Stimulated activated CD4-positive, alpha-beta T cell treated with anti-CD3 and anti-CD28 coated beads, Interleukin-4, amount 100 ng/mL, for 1 hour (primary cell): Measurements from ENCODE around the gene ZRANB2.
A peak's percentile ranks its signal among the peaks of the same experiment; 100 is the strongest.

Experiments
- DNase-seq: peaks from one replicate; pipeline ENCODE4 v3.0.0-alpha.2; 2020

Gene ZRANB2

DNA sequence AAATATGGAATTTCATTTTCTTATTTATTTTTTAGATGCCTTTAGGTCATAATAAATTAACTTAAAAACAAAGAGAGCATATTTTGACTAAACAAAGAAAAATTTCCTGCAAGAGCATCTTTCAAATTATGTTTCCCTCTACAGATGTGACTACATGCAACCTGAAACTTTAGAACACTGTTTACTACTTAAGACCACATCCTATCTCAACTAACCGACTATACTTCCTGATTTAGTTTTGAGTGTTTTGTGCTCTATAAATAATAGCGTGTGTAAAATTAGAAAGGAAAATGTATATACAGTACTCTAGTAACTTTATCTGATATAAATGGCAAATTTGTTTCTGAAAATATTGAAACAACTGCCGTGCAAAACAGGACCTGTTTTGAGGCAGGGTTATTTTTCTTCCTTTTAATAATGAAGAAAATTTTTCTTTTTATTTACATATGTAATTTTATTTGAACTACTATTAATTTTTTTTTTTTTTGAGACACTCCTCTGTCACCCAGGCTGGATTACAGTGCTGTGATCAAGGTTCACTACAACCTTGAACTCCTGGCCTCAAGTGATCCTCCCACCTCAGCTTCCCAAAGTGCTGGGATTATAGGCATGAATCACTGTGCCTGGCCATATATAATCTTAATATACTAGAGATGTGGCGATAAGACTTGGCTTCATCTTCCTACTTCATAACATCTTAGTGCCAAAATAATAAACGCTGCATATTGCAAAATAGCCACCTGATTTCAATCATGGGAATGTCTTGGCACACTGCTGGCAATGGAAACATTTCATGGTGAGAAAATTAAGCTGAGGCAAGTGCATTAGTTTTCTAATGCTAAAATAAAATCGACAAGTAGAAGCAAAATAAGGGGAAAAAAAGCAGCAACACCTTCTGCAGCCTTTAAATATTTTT lies 12.3 kb downstream of the ZRANB2 start:
- DNase-seq, result no peak

DNA sequence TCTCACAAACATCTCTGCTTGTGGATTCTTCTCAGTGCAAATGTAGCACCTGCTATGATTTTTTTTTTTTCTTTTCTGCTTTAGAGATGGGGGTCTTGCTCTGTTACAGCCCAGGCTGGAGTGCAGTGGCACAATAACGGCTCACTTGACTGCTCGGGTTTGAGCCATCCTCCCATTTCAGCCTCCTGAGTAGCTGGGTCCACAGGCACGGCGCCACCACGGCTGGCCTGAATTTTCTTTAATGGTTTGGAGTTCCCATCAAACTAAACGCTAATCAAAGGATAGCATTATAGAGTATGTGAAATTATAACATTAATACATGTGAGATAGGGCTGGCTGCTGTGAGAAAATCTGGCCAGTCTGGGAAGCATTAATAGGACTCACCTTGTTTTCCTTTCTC lies 26.0 kb downstream of the ZRANB2 start:
- DNase-seq, result no peak

DNA sequence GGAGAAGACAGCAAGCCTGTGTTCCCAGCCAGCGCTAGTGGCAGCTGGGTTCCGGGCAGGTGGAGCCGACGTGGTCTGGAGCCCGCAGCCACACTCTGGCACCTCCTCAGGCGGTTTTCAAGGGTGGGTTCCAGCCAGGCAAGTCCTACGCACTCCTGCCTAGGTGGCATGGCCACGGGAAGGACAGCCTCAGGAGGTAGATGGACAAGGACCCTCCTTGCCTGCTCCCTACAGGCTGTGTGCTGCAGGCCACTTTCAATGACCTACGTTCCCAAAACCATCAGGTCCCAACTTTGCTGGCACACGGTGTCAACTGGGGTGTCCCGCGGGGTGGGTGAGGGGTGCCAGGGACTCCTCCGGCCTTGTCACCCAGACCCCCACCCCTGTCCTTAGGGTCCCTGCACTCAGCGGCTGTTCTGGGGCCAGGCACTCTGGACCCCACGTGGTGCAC lies 26.5 kb downstream of the ZRANB2 start:
- peak; percentile 11 for DNase-seq

DNA sequence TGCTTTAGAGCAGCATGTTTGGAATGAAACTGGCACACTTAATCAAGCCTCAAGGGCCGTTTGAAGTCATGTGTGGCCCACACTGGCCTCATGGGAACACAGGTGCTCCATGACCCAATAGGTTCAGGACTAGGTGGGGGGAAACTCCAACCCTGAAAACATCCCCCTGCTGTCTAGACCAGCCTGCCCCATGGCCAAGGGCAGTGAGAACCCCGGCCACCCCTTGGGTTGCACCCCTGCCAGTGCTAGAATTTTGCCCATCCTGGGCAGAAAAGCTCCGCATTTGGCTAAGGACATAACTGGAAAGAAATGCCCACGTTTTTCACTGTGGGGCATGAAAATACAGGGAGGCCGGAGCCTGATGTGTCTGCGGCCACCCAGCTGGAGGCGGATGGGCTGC lies 27.1 kb downstream of the ZRANB2 start:
- DNase-seq, result no peak

DNA sequence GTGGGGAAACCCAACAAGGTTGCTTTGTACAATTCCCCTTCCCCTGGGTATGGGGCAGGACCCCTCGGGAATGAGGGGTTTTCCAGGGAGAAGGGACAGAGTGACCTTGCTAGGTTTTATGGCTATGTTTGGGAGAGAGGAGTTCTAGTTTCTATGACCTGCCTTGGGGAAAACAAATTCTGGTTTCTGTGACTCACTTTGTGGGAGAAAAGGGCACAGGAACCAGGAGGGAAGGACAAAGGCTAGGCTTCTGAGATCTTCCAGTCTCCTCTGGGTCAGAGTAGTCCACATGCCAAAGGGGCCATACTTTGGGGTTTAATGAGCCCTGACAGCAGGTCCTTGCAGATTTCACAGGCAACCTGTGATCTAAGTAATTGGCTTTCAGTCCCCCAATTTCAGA lies 27.7 kb downstream of the ZRANB2 start:
- no peak for DNase-seq

DNA sequence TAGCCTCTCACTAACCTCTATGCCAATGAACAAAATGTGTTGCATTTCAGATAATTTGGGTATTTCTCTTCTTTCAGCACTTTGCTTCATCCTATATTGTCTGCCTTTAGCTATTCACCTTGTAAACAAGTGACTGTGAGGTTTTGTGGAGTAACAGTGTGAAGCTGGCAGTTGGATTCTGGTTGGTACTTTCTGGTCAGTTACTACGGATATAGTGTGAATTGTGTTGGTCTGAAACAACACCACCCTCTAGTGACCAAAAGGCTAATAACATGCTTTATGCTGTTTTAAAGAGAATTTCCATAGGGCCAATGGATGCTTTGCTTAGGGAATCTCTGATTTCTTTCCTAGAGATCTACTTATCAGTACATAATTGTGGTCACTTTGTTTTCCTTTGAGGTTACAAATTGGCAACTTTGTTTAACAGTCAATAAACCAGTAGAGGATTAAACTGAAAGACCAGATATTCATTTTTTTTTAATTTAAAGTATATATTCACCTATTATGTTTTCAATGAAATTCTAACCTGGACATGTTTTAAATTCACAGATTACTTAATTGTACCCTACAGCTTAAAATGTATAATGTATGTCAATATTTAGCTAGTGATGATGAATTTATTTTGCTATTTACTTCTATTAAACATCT lies 30.8 kb downstream of the ZRANB2 start:
- DNase-seq, result no peak

DNA sequence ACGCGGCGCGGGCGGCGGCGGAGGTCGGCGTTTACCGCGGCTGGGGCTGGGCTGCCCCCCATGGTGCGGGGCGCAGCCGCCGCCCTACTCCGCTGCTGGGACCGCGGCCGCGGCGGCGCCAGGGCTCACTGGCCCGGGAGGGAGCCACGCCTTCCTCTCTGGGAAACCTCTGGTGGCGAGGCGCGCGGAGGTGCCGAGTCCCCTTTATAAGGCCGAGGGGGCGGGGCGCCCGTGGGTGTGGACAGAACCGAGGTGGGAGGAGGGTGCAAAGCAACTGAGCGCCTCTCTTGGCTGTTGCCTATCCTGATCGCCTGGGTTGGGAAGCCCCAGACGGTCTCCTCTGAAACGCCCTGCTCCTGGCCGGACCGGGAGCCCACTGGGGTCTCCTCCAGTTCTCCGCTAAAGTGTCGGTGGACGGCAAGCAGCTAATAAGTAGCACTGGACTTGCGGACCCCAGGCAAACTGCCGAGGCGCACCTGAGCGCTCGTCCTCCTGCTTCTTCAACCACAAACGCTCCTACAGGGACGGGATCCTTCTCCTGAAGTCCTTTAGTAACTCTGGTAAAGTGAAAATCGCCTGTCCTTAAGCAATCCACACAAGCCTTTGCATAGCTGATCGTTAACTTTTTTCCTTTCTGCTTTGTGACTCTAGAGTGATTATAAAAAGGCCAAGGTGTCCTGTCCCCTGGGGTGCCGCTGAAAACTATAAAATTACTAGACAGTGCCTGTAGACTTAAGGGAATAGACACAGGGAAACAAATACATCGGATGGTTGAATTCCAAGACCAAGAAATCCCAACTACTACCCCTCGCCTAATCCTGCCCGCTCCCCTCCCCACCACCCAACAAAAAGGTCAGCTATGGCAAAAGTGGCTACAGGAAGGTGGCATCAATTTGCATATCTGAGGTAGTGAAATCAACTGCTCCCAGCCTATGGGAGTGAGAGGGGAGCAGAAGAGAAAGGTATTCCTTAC lies 32.9 kb downstream of the ZRANB2 start, which contains the start of gene PTGER3:
PTGER3 (minus strand) TSS at position 182 of the 973 bp plus-strand sequence. CDS start 239 bp downstream, outside the sequence.
- DNase-seq, result peak; percentile 53

DNA sequence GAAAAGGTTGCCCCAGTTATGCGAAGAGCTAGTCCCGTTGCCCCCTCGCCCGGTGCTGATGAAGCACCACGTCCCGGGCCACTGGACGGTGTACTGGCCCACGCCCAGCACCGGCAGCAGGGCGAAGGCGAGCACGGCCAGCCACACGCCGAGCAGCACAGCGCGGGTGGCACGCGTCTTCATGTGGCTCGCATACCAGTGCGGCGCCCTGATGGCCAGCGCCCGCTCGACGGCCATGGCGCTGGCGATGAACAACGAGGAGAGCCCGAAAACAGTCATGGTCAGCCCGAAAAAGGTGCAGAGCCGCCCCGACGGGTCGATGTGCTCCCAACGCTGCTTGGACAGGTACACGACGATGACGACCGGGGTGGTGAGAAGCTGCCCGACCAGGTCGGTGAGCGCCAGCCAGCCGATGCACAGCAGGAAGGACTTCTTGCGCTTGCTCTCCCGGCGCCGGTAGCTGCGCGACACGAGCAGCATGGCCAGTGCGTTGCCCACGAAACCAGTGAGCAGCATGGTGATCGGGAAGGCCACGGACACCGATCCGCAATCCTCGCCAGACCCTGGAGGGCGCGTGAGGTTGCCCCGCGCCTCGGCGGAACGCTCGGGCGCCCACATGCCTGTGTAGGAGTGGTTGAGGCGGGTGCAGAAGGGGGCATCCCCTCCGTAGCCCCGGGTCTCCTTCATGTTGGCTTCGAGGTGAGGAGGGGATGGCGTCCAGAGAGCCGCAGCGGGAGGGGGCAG lies 33.8 kb downstream of the ZRANB2 start:
- peak; percentile 20 for DNase-seq

DNA sequence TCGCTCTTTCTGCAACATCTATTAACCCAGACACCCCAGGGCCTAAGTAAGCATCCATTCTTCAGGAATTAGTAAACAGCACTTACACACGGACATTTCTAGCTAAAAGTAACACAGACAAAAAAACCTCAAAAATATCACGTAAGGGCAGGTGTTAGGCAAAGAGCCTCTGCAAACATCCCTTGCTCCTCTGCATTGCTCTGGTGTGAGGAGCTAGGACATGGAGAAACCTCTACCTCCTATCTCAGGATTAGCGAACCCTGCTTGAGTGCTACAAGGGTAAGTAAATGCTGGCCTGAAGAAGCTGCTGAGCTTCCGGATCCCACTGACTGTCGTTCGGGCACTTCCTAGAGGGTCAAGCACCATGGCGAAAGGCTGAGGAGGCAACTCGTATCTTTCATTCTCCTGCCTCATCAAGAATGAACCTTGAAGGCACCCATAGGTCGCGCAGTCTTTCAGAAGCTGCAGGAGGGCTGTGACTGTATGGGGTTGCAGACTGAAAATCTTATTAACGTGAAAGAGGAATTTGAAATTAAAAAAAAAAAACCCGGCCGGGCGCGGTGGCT lies 35.3 kb downstream of the ZRANB2 start:
- no peak for DNase-seq

DNA sequence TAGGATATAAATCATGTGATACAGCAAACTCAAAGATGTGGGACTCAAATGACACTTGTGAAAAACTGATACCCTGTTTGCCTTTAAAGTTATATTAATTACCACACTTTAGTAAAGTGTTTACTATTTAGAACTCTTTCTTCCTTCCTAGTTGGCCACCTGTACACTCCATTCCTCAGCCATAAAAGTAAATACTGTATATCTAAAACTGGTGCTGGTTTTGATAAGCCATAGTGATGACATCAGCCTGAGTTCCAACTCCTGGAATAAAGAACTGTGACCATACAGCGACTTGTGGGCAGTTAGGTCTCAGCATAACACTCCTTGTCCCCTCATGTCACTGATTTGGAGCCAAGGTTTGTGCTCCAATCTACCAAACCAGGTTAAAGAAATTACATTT lies 36.0 kb downstream of the ZRANB2 start:
- DNase-seq, result no peak

DNA sequence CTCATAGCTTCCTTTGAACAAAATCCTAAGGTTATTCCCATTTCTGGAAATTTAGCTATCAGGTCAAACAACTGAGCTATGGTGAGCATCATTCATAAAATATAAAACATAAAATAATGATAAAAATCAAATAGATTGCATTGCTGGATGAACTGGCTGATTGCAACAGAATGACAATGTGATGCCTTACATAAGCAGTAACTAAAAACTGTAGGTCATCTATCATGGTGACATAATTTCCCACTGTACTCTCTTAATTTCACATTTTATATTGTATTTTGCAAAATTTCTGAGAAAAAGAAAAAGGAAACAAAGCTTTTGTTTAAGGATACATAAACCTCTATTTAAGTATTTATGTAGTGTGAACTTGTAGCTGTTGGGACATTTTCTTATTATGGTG lies 37.8 kb downstream of the ZRANB2 start:
- no peak for DNase-seq

DNA sequence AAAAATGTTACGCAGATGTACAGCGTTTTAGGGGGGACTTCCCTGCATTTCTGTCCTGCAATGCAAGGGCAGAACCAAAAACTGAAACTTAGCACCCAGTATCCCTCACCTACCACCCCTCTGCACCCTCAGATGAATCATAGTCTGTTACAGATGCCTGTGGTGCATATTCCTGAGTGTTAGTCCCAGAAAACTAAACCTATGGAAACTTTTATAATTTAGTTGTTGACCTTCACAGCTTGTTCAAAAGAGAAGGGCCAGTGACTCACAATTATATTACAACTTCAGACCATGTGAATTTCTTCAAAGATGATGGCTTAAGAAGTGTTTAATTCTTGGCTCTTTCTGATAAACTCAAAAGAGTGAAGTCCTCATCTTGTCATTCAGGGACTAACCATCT lies 39.0 kb downstream of the ZRANB2 start:
- DNase-seq, result no peak

DNA sequence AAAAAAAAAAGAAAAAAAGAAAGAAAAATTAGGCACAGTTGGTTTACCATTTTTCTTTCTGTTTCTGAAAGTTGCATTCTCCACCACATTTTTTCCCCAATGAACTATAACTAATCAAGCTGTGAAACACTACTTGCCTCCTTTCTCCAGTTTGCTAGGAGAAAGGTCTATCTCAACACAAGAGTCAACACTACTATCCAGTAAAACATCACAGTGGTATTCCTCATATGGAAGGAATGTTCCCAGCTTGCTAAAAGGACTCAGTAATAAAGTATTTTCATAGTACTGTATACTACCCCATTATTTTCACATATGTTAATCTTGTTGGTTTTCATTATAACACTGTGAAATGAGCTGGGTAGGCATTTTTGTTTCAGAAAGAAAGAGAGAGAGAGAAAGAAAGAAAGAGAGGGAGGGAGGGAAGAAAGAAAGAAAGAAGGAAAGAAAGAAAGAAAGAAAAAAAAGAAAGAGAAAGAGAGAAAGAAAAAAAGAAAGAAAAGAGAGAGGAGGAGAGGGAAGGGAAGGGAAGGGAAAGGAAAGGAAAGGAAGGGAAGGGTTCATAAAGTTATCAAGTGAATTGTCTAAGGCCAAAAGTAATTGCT lies 41.1 kb downstream of the ZRANB2 start:
- no peak for DNase-seq

DNA sequence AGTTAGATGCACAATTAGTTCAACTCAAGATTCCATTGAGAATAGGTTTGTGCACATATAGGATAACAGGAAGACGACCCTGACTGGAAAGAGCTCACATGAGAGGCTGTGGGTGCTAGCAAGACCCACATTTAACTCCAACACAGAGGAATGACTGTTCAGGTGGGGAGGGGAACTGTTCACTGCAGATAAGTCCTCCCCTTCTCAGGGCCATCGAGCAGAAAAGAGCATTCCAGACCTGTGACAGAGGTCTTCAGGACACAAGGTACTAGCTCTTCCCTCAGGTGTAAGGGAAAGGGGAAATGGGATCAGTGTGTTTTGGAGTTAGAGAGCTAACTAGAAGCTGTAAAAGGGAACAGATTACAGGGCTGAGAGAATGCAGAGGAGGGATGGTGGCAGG lies 41.9 kb downstream of the ZRANB2 start:
- DNase-seq, result no peak

DNA sequence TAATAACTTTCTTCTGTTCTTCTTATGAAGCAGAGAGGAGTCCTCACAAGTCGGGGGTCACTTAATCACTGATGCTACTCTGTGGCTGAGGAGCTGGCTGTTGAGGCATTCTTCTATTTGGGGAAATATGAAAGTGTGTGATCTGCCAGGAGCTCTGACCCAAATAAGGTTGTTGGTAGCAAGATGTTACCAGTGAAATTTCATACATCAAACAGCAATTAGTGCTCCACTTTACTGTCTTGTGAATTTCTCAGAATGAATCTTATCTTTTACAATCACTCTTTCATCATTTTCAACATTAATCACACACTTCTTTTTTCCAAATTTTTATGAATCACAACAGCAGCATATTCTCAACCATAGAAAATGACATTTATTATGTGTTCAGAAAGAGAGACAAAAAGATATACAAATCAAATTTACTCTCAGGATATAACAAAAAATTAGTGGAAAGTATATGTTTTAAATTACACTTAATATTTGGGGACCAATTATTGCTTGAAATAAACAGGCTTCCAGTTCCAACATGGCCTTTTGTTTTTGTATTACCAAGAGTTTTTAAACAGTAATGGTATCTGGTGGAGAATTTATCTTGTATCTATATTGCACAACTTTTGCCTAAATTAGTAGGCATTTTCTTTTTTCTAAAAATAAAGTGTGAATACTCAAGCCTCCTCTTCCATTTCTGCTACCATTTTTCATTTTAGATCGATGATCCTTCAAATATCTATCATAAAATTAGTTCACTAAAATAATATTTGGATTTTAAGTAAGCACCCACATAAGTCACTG lies 42.8 kb downstream of the ZRANB2 start:
- DNase-seq, result no peak

DNA sequence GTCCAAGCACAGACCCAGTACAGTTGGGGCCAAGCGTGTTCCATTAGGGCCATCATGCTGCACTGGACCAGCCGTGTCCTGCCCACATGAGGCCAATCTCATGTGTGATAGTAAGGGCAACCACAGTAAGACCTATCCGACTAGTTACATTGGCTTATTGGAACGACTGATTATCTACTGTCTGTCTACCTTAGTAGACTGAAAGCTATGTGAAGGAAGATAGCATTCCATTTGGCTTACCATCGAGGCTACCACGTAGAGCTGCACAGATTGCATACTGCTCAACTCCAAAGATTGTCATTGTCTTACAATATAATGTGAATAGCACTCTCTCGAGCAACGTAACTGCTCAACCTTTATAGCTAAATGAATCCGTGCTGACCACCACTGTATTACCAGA lies 43.8 kb downstream of the ZRANB2 start:
- DNase-seq, result no peak

DNA sequence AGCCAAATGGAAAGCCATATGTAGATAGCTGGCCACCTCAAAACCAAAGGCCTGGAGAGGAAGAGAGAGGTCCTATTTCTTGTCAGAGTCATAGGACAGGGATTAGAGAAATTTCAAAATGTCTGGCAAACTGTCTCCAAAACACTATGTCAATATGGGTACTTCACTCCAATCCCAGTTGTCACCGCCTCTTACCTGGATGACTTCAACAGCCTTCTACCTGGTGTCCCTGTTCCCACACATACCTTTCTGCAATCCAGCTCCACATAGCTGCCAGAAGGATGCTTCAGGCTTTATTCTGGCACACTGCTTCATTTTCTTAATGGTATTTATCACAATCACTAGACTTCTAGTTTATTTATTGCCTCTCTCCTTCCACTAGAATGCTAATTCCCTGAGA lies 47.7 kb downstream of the ZRANB2 start:
- DNase-seq, result no peak

DNA sequence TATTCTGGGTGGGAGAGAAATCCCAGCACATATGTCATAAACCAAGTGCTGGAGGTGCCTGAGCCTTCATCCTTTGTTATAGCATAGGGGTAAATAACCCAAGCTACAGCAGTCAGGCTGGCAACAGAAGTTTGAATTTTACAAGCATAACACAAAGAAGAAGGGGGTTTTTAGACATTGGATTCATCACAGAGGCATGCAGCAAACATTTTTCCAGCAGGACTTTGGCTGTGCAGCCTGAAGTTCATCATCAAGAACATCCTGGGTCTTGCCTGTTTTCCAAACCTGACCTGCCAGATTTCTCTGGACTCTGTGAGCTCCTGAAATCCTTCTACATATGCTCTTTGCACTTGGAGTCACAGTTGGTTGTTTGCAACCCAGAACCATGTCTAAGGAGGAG lies 49.4 kb downstream of the ZRANB2 start:
- no peak for DNase-seq

DNA sequence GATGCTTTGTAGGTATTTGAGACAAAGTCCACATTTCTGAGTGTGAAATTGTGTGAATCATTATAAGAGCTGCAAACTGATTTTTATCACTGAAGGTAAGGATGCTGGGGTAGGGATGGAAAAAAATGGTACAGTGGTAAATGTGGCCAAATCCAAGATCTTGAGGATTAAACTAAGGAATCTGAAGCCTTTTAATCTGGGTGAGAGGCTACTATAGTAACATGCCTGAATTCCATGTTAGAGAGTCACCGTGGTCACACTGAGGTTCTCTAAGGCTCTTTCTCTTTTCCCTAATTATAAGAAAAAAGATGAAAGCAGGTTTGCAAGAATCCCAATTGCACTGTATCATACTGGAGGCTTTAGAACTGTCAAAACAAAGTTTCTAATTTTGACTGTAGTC lies 50.8 kb downstream of the ZRANB2 start:
- DNase-seq, result no peak

DNA sequence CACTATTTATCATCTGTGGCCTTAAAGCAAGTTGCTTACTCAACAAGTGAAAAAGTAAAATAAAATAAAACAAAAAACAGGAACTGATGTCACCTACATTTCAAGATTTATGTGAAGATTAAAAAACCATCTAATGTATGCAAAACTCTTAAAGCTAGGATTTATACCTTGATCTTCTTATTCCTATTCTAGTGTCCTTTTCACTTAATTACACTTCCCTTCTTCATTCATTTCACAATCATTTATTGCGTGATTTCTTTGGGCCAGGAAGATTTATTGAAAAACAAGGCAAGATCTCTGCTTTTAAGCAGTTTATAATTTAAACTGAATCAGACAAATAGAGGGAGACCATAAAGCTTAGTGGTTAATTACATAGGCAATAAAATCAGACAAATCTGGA lies 51.9 kb downstream of the ZRANB2 start:
- no peak for DNase-seq

DNA sequence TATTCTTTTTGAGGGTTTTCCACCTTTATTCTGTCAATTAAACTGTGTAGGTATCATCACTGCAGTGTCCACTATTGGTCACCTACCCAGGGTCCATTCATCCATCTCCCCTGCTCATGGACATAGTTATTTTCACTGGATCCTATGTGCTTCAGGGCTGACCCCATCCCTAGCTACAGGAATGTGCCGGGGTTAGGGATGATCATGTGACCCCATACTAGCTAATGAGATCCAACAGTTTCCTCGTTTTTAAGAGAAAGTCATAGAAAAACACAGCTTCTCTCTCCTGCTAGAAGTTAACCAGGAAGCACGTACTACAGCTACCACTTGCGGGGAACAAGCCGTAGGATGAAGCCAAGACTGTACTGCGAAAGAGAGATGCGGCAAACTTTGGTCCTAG lies 52.8 kb downstream of the ZRANB2 start:
- no peak for DNase-seq
